Measurements from ENCODE around the gene DPP6. TPM values are rescaled to one million over a fixed set of nuclear protein-coding genes. Genes with fewer than 3 reads are reported as not detected.

DPP6 gene
- total RNA-seq, 2 experiments from 2014 or later, result not detected

- Mint-ChIP-seq H3K27me3 (no peaks in the 10 kb centered on the region), H3K27ac (no peak overlapping the region), H3K4me3 (no peak overlapping the region), H3K4me1 (no peaks in the 10 kb centered on the region), H3K9me3 (peaks cover 2% of the 10 kb centered on the region), H3K36me3 (ENCODE audit: low read depth) (no peaks in the 10 kb centered on the region)
- DNase-seq, result no peak
- ChIA-PET CTCF (no interaction called here), POLR2A (no interaction called here)
Measured at GRCh38 chr7:154186811-154187210, 134.6 kb downstream of the DPP6 start.

GRCh38 chr7:154188330-154188729 lies 136.1 kb downstream of the DPP6 start:
- no peak for DNase-seq
- no peak overlapping the region for H3K4me3 Mint-ChIP-seq
- no peaks in the 10 kb centered on the region for H3K27me3 Mint-ChIP-seq
- H3K9me3 Mint-ChIP-seq, result peaks cover 2% of the 10 kb centered on the region
- no peaks in the 10 kb centered on the region for H3K36me3 Mint-ChIP-seq (ENCODE audit: low read depth)
- H3K27ac Mint-ChIP-seq, result no peak overlapping the region
- ChIA-PET POLR2A (no interaction called here), CTCF (interaction anchor here (1.0 kb wide), 1 partner anchor 17 kb away, joined by 3 read pairs; no protein-coding TSS in a partner anchor)
- H3K4me1 Mint-ChIP-seq, result no peaks in the 10 kb centered on the region

- Mint-ChIP-seq H3K9me3 (peaks cover 9% of the 10 kb centered on the region), H3K27me3 (no peaks in the 10 kb centered on the region), H3K4me1 (no peaks in the 10 kb centered on the region), H3K36me3 (ENCODE audit: low read depth) (no peaks in the 10 kb centered on the region), H3K4me3 (no peak overlapping the region), H3K27ac (no peak overlapping the region)
- POLR2A ChIA-PET, result no interaction called here
- CTCF ChIA-PET, result no interaction called here
- DNase-seq, result no peak
Measured at GRCh38 chr7:154195266-154195665, 143.1 kb downstream of the DPP6 start.

GRCh38 chr7:154198481-154198880 lies 146.3 kb downstream of the DPP6 start:
- POLR2A ChIA-PET, result no interaction called here
- Mint-ChIP-seq H3K4me1 (no peaks in the 10 kb centered on the region), H3K27ac (no peak overlapping the region), H3K4me3 (no peak overlapping the region), H3K9me3 (peaks cover 9% of the 10 kb centered on the region), H3K27me3 (no peaks in the 10 kb centered on the region), H3K36me3 (ENCODE audit: low read depth) (no peaks in the 10 kb centered on the region)
- CTCF ChIA-PET, result no interaction called here
- no peak for DNase-seq

- DNase-seq, result no peak
- Mint-ChIP-seq H3K4me3 (no peak overlapping the region), H3K27ac (no peak overlapping the region), H3K27me3 (no peaks in the 10 kb centered on the region), H3K9me3 (peaks cover 9% of the 10 kb centered on the region), H3K4me1 (no peaks in the 10 kb centered on the region), H3K36me3 (ENCODE audit: low read depth) (no peaks in the 10 kb centered on the region)
- POLR2A ChIA-PET, result no interaction called here
- CTCF ChIA-PET, result no interaction called here
Measured at GRCh38 chr7:154200241-154200640, 148.0 kb downstream of the DPP6 start.

GRCh38 chr7:154202002-154202401 lies 149.8 kb downstream of the DPP6 start:
- Mint-ChIP-seq H3K4me3 (no peak overlapping the region), H3K27ac (no peak overlapping the region), H3K36me3 (ENCODE audit: low read depth) (no peaks in the 10 kb centered on the region), H3K4me1 (no peaks in the 10 kb centered on the region), H3K9me3 (peaks cover under 1% of the 10 kb centered on the region), H3K27me3 (no peaks in the 10 kb centered on the region)
- DNase-seq, result no peak
- CTCF ChIA-PET, result no interaction called here
- POLR2A ChIA-PET, result no interaction called here

GRCh38 chr7:154204046-154204445 lies 151.8 kb downstream of the DPP6 start:
- no peaks in the 10 kb centered on the region for H3K36me3 Mint-ChIP-seq (ENCODE audit: low read depth)
- H3K4me3 Mint-ChIP-seq, result no peak overlapping the region
- CTCF ChIA-PET, result no interaction called here
- H3K27ac Mint-ChIP-seq, result no peak overlapping the region
- no peaks in the 10 kb centered on the region for H3K9me3 Mint-ChIP-seq
- POLR2A ChIA-PET, result no interaction called here
- no peaks in the 10 kb centered on the region for H3K27me3 Mint-ChIP-seq
- DNase-seq, result no peak
- no peaks in the 10 kb centered on the region for H3K4me1 Mint-ChIP-seq

- Mint-ChIP-seq H3K27ac (no peak overlapping the region), H3K4me3 (no peak overlapping the region), H3K27me3 (no peaks in the 10 kb centered on the region), H3K36me3 (ENCODE audit: low read depth) (no peaks in the 10 kb centered on the region), H3K9me3 (no peaks in the 10 kb centered on the region), H3K4me1 (no peaks in the 10 kb centered on the region)
- ChIA-PET POLR2A (no interaction called here), CTCF (no interaction called here)
- DNase-seq, result no peak
Measured at GRCh38 chr7:154212861-154213260, 160.7 kb downstream of the DPP6 start.

GRCh38 chr7:154217688-154218340 lies 165.6 kb downstream of the DPP6 start:
- DNase-seq, result no peak
- Mint-ChIP-seq H3K9me3 (no peaks in the 10 kb centered on the region), H3K4me1 (no peaks in the 10 kb centered on the region), H3K36me3 (ENCODE audit: low read depth) (no peaks in the 10 kb centered on the region), H3K4me3 (no peak overlapping the region), H3K27me3 (no peaks in the 10 kb centered on the region), H3K27ac (no peak overlapping the region)
- ChIA-PET CTCF (no interaction called here), POLR2A (no interaction called here)

GRCh38 chr7:154231732-154232131 lies 179.5 kb downstream of the DPP6 start:
- no peak overlapping the region for H3K4me3 Mint-ChIP-seq
- peaks cover 9% of the 10 kb centered on the region for H3K9me3 Mint-ChIP-seq
- H3K27ac Mint-ChIP-seq, result no peak overlapping the region
- H3K36me3 Mint-ChIP-seq (ENCODE audit: low read depth), result no peaks in the 10 kb centered on the region
- peak; percentile 11 for DNase-seq
- no peaks in the 10 kb centered on the region for H3K4me1 Mint-ChIP-seq
- CTCF ChIA-PET, result no interaction called here
- POLR2A ChIA-PET, result no interaction called here
- no peaks in the 10 kb centered on the region for H3K27me3 Mint-ChIP-seq

GRCh38 chr7:154232700-154233099 lies 180.5 kb downstream of the DPP6 start:
- H3K4me3 Mint-ChIP-seq, result no peak overlapping the region
- H3K4me1 Mint-ChIP-seq, result no peaks in the 10 kb centered on the region
- H3K27ac Mint-ChIP-seq, result no peak overlapping the region
- no peaks in the 10 kb centered on the region for H3K27me3 Mint-ChIP-seq
- DNase-seq, result no peak
- ChIA-PET POLR2A (no interaction called here), CTCF (no interaction called here)
- peaks cover 9% of the 10 kb centered on the region for H3K9me3 Mint-ChIP-seq
- H3K36me3 Mint-ChIP-seq (ENCODE audit: low read depth), result no peaks in the 10 kb centered on the region

- no peak for DNase-seq
- H3K27me3 Mint-ChIP-seq, result no peaks in the 10 kb centered on the region
- H3K27ac Mint-ChIP-seq, result no peak overlapping the region
- CTCF ChIA-PET, result no interaction called here
- H3K4me3 Mint-ChIP-seq, result no peak overlapping the region
- no peaks in the 10 kb centered on the region for H3K36me3 Mint-ChIP-seq (ENCODE audit: low read depth)
- POLR2A ChIA-PET, result no interaction called here
- H3K9me3 Mint-ChIP-seq, result peaks cover 10% of the 10 kb centered on the region
- H3K4me1 Mint-ChIP-seq, result no peaks in the 10 kb centered on the region
Measured at GRCh38 chr7:154241988-154242387, 189.8 kb downstream of the DPP6 start.

GRCh38 chr7:154242709-154243108 lies 190.5 kb downstream of the DPP6 start:
- no peak for DNase-seq
- Mint-ChIP-seq H3K9me3 (peaks cover 10% of the 10 kb centered on the region), H3K4me3 (no peak overlapping the region), H3K27ac (no peak overlapping the region), H3K4me1 (no peaks in the 10 kb centered on the region), H3K27me3 (no peaks in the 10 kb centered on the region), H3K36me3 (ENCODE audit: low read depth) (no peaks in the 10 kb centered on the region)
- POLR2A ChIA-PET, result no interaction called here
- CTCF ChIA-PET, result no interaction called here

GRCh38 chr7:154252046-154252445 lies 199.8 kb downstream of the DPP6 start:
- no peak for DNase-seq
- ChIA-PET POLR2A (no interaction called here), CTCF (no interaction called here)
- H3K27ac Mint-ChIP-seq, result no peak overlapping the region
- no peaks in the 10 kb centered on the region for H3K36me3 Mint-ChIP-seq (ENCODE audit: low read depth)
- no peaks in the 10 kb centered on the region for H3K4me1 Mint-ChIP-seq
- H3K9me3 Mint-ChIP-seq, result peaks cover 6% of the 10 kb centered on the region
- H3K4me3 Mint-ChIP-seq, result no peak overlapping the region
- no peaks in the 10 kb centered on the region for H3K27me3 Mint-ChIP-seq

Measured in activated CD4-positive, alpha-beta T cell treated with anti-CD3 and anti-CD28 coated beads, Interleukin-2, amount 10 ng/mL, durations not matched to agents 7 days and 5 days (primary cell).